ENCODE measurements around the gene RCSD1. TPM values are rescaled to one million over a fixed set of nuclear protein-coding genes. Genes with fewer than 3 reads are reported as not detected.

The RCSD1 gene
- total and polyA plus RNA-seq, 3 donors from 2014 or later = 13.8 to 24.7 (median 14.1) TPM

DNA sequence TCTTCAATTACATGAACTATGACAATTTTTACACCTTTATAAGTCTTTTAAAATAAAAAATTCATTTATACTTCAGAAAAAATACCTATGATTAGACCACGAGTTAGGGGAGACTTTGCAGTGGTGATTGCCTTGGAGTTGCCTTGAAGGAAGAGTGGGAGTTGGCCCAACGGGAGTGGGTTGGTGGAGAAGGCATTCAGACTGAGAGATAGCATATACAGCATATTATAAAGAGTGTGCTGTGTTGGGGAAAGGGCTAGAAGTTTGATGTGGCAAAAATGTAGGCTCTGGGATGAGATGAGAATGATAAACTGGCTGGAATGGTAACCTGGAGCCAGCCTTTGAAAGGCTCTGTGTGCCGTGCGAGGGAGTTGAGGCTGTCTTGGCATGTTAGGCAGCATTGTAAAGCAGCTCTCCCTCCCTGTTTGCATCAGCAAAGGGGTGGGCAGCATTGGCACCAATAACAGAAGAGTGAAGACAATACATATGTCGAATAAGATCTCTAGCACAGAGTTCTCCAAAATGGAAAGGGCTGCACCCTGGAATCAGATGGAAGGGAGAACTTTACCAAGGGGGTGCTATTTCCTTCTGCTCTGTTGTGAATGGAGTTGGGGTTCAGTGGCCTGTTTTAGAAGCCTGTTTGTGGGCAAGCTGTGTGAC is 116.1 kb downstream of the RCSD1 start:
- intact Hi-C loops (cut with DNase I; ENCODE audit: low total_unique reads) = no loop called here
- H3K27ac ChIP-seq = peak overlapping the region in 1 of 2 donors; percentile 37
- no peaks in the 10 kb centered on the region for H3K9me3 ChIP-seq
- 61 to 76% methylated on average over 5 of the region's 5 CpGs for WGBS, 2 donors
- DNase-seq = peak; percentile 44
- no peak overlapping the region for H3K4me3 ChIP-seq
- no peak for TF ChIP-seq POLR2A (IDR thresholded peaks at IDR 0.05)
- TF ChIP-seq, protein P1, sequence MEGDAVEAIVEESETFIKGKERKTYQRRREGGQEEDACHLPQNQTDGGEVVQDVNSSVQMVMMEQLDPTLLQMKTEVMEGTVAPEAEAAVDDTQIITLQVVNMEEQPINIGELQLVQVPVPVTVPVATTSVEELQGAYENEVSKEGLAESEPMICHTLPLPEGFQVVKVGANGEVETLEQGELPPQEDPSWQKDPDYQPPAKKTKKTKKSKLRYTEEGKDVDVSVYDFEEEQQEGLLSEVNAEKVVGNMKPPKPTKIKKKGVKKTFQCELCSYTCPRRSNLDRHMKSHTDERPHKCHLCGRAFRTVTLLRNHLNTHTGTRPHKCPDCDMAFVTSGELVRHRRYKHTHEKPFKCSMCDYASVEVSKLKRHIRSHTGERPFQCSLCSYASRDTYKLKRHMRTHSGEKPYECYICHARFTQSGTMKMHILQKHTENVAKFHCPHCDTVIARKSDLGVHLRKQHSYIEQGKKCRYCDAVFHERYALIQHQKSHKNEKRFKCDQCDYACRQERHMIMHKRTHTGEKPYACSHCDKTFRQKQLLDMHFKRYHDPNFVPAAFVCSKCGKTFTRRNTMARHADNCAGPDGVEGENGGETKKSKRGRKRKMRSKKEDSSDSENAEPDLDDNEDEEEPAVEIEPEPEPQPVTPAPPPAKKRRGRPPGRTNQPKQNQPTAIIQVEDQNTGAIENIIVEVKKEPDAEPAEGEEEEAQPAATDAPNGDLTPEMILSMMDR (IDR thresholded peaks at IDR 0.05) = no peak
- H3K36me3 ChIP-seq (ENCODE audit: low read depth, missing control alignments) = no peaks in the 10 kb centered on the region
- H3K4me1 ChIP-seq = peaks cover 11% of the 10 kb centered on the region
- no peaks in the 10 kb centered on the region for H3K27me3 ChIP-seq

DNA sequence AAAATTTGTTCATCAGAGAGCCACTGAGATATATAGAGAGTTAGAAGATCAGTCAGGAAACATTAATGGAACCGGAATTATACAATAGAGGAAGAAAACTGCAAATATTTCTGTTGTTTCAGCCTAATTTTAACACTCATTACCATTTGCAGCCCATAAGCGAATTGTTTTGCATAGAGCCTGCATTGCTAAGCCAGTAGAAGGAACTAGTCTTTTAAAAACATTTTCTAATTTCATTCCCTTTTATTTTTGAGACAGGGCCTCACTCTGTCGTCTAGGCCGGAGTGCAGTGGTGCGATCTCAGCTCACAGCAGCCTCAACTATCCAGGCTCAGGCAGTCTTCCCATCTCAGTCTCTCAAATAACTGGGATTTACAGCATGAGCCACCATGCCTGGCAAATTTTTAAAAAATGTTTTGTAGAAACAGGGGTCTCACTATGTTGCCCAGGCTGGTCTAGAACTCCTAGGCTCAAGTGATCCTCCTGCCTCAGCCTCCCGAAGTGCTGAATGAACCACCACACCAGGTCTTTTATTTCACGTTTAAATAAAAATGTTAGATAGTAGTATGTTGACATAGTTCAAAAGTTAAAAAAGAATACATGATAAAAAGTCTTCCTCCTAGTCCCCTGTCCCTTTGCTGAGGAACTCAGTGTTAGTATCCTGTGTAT is 117.1 kb downstream of the RCSD1 start:
- H3K27me3 ChIP-seq = no peaks in the 10 kb centered on the region
- H3K4me3 ChIP-seq = no peak overlapping the region

GRCh38 chr1:167747988-167748387 is 118.0 kb downstream of the RCSD1 start:
- no peak for DNase-seq
- peak overlapping the region in 1 of 2 donors; percentile 5 for H3K27ac ChIP-seq
- TF ChIP-seq, protein P1 (IDR thresholded peaks at IDR 0.05) = no peak
- TF ChIP-seq POLR2A (IDR thresholded peaks at IDR 0.05) = no peak
- no peaks in the 10 kb centered on the region for H3K36me3 ChIP-seq (ENCODE audit: low read depth, missing control alignments)
- no peaks in the 10 kb centered on the region for H3K9me3 ChIP-seq
- WGBS, 2 donors = 91 to 96% methylated on average over 1 of the region's 1 CpG
- intact Hi-C loops (cut with DNase I; ENCODE audit: low total_unique reads) = no loop called here
- no peak overlapping the region for H3K4me3 ChIP-seq
- H3K4me1 ChIP-seq = peaks cover 20% of the 10 kb centered on the region
- H3K27me3 ChIP-seq = no peaks in the 10 kb centered on the region

More for the DNA sequence above, 117.1 kb downstream of the RCSD1 start:
- Histone ChIP-seq H3K4me1 (peaks cover 12% of the 10 kb centered on the region), H3K36me3 (ENCODE audit: low read depth, missing control alignments) (no peaks in the 10 kb centered on the region), H3K27ac (peak overlapping the region in 1 of 2 donors; percentile 37), H3K9me3 (no peaks in the 10 kb centered on the region)
- no peak for DNase-seq
- WGBS, 2 donors = 70 to 78% methylated on average over 7 of the region's 7 CpGs
- intact Hi-C loops (cut with DNase I; ENCODE audit: low total_unique reads) = no loop called here
- TF ChIP-seq, protein P1 (IDR thresholded peaks at IDR 0.05) = no peak
- no peak for TF ChIP-seq POLR2A (IDR thresholded peaks at IDR 0.05)

- TF ChIP-seq, protein P1 (IDR thresholded peaks at IDR 0.05) = no peak
- TF ChIP-seq POLR2A (IDR thresholded peaks at IDR 0.05) = no peak
- Histone ChIP-seq H3K27ac (no peak overlapping the region), H3K4me1 (peaks cover 22% of the 10 kb centered on the region), H3K36me3 (ENCODE audit: low read depth, missing control alignments) (no peaks in the 10 kb centered on the region), H3K27me3 (no peaks in the 10 kb centered on the region), H3K4me3 (no peak overlapping the region), H3K9me3 (no peaks in the 10 kb centered on the region)
- no peak for DNase-seq
- intact Hi-C loops (cut with DNase I; ENCODE audit: low total_unique reads) = no loop called here
Observed at GRCh38 chr1:167748906-167749305, 118.9 kb downstream of the RCSD1 start.

Data from testis (tissue), 3 donors.